ENCODE measurements around the gene NGEF. TPM values are rescaled to one million over a fixed set of nuclear protein-coding genes. Genes with fewer than 3 reads are reported as not detected.

Gene NGEF
- total RNA-seq, 2 experiments from 2014 or later = 0.63 TPM; not detected in 1

- H3K4me1 Mint-ChIP-seq (ENCODE audit: low read depth) = peaks cover 5% of the 10 kb centered on the region
- H3K27ac Mint-ChIP-seq = no peak within 1 kb of the TSS
- H3K27me3 Mint-ChIP-seq = peaks cover 6% of the 10 kb centered on the region
- no peak within 1 kb of the TSS for H3K4me3 Mint-ChIP-seq
- no peaks in the 10 kb centered on the region for H3K36me3 Mint-ChIP-seq (ENCODE audit: low read depth)
- no peaks in the 10 kb centered on the region for H3K9me3 Mint-ChIP-seq
- CTCF ChIA-PET = no interaction called here
- intact Hi-C loops (cut with micrococcal nuclease) = loop anchor here (10.0 kb wide), 1 partner anchor 385 kb away; the partner anchor contains the start of gene ATG16L1
- no peak for ATAC-seq
- POLR2A ChIA-PET = no interaction called here
- DNase-seq = no peak
- no peak for TF ChIP-seq CTCF (IDR thresholded peaks at IDR 0.05)
Observed at GRCh38 chr2:232870018-232870765, 142.9 kb downstream of the NGEF start, which contains the start of gene SNORC. SNORC (plus strand) TSS chr2:232870264; CDS start chr2:232870342, 78 bp downstream.

GRCh38 chr2:232869138-232870017 is 143.7 kb downstream of the NGEF start:
- peaks cover 5% of the 10 kb centered on the region for H3K4me1 Mint-ChIP-seq (ENCODE audit: low read depth)
- no peaks in the 10 kb centered on the region for H3K9me3 Mint-ChIP-seq
- H3K27ac Mint-ChIP-seq = no peak overlapping the region
- ChIA-PET CTCF (interaction anchor here (0.9 kb wide), 1 partner anchor 10 kb away, joined by 3 read pairs; no protein-coding TSS in a partner anchor), POLR2A (no interaction called here)
- DNase-seq (no peak), ATAC-seq (no peak)
- intact Hi-C loops (cut with micrococcal nuclease) = loop anchor here (10.0 kb wide), 1 partner anchor 385 kb away; the partner anchor contains the start of gene ATG16L1
- no peaks in the 10 kb centered on the region for H3K36me3 Mint-ChIP-seq (ENCODE audit: low read depth)
- no peaks in the 10 kb centered on the region for H3K27me3 Mint-ChIP-seq
- TF ChIP-seq CTCF (IDR thresholded peaks at IDR 0.05) = no peak
- H3K4me3 Mint-ChIP-seq = no peak overlapping the region

GRCh38 chr2:232866104-232866503 is 147.0 kb downstream of the NGEF start:
- CTCF ChIA-PET = no interaction called here
- DNase-seq (no peak), ATAC-seq (no peak)
- Mint-ChIP-seq H3K9me3 (no peaks in the 10 kb centered on the region), H3K4me3 (no peak overlapping the region), H3K27me3 (no peaks in the 10 kb centered on the region), H3K4me1 (ENCODE audit: low read depth) (peaks cover 5% of the 10 kb centered on the region), H3K27ac (no peak overlapping the region), H3K36me3 (ENCODE audit: low read depth) (peaks cover 1% of the 10 kb centered on the region)
- TF ChIP-seq CTCF (IDR thresholded peaks at IDR 0.05) = no peak
- intact Hi-C loops (cut with micrococcal nuclease) = no loop called here
- POLR2A ChIA-PET = no interaction called here

- ChIA-PET CTCF (no interaction called here), POLR2A (no interaction called here)
Observed at GRCh38 chr2:232865165-232865564, 147.9 kb downstream of the NGEF start.

More at GRCh38 chr2:232865165-232865564, 147.9 kb downstream of the NGEF start:
- no peak overlapping the region for H3K4me3 Mint-ChIP-seq
- H3K4me1 Mint-ChIP-seq (ENCODE audit: low read depth) = peaks cover 5% of the 10 kb centered on the region
- peaks cover 3% of the 10 kb centered on the region for H3K36me3 Mint-ChIP-seq (ENCODE audit: low read depth)
- intact Hi-C loops (cut with micrococcal nuclease) = no loop called here
- TF ChIP-seq CTCF (IDR thresholded peaks at IDR 0.05) = no peak
- no peak overlapping the region for H3K27ac Mint-ChIP-seq
- ATAC-seq (no peak), DNase-seq (no peak)
- no peaks in the 10 kb centered on the region for H3K27me3 Mint-ChIP-seq
- H3K9me3 Mint-ChIP-seq = no peaks in the 10 kb centered on the region
